WTC11 (cell line): ENCODE results near the gene LYRM4. TPM values are rescaled to one million over a fixed set of nuclear protein-coding genes. Genes with fewer than 3 reads are reported as not detected.

ENCODE experiments used
- ATAC-seq: fragments of 200-7000 bp; cut with Tn5 transposase; 2 replicates; pipeline ENCODE4 v1.10.0; 2021; ENCODE audit warnings: mild to moderate bottlenecking, moderate library complexity
- CTCF ChIA-PET: fragments of 300-600 bp; sonication (Branson Sonifier 250); formaldehyde crosslinking; loops from one replicate; lab custom pipeline; 2021; ENCODE audit warnings: antibody characterized with exemption; lab: Charles Lee
- POLR2A ChIA-PET: fragments of 350-600 bp; sonication (Branson Sonifier 250); formaldehyde crosslinking; loops from one replicate; lab custom pipeline; 2021; ENCODE audit warnings: antibody characterized with exemption; lab: Charles Lee
- DNase-seq: peaks from one replicate; pipeline ENCODE4 v3.0.0; 2021; ENCODE audit warnings: low spot score
- H3K27ac Mint-ChIP-seq: 2 replicates; pipeline ENCODE4 v1.8.0; 2021; ENCODE audit warnings: mixed read lengths
- H3K27me3 Mint-ChIP-seq: 2 replicates; pipeline ENCODE4 v1.8.0; 2021; ENCODE audit warnings: low read depth, mild to moderate bottlenecking, moderate library complexity, mixed read lengths
- H3K36me3 Mint-ChIP-seq: 2 replicates; pipeline ENCODE4 v1.8.0; 2021; ENCODE audit warnings: mixed read lengths
- H3K4me1 Mint-ChIP-seq: 2 replicates; pipeline ENCODE4 v1.8.0; 2022; ENCODE audit warnings: mixed read lengths
- H3K4me3 Mint-ChIP-seq: 2 replicates; pipeline ENCODE4 v1.8.0; 2021; ENCODE audit warnings: mild to moderate bottlenecking, moderate library complexity, mixed read lengths
- H3K9me3 Mint-ChIP-seq: 2 replicates; pipeline ENCODE4 v1.8.0; 2021; ENCODE audit warnings: mixed read lengths
- GTF2I ChIP-seq: fragments of 250-450 bp; sonication (Bioruptor Pico); conservative IDR thresholded peaks from 2 replicates; pipeline ENCODE4 v1.4.0; 2021; ENCODE audit warnings: mild to moderate bottlenecking
- MYBL2 ChIP-seq: sonication (generic); formaldehyde crosslinking; IDR thresholded peaks from 2 replicates; pipeline ENCODE4 v1.8.1; 2023; ENCODE audit warnings: mild to moderate bottlenecking, moderate library complexity, missing genetic modification reagents
- NR3C1 ChIP-seq: sonication (generic); formaldehyde crosslinking; conservative IDR thresholded peaks from 2 replicates; pipeline ENCODE4 v1.8.1; 2023; ENCODE audit warnings: low read depth, mild to moderate bottlenecking, missing genetic modification reagents
- SOX15 ChIP-seq: fragments of 250-450 bp; sonication (Bioruptor Pico); IDR thresholded peaks from 2 replicates; pipeline ENCODE4 v1.9.0; 2021; ENCODE audit warnings: mild to moderate bottlenecking
- ZBTB21 ChIP-seq: sonication (generic); formaldehyde crosslinking; IDR thresholded peaks from 2 replicates; pipeline ENCODE4 v1.8.1; 2023; ENCODE audit warnings: mild to moderate bottlenecking, missing genetic modification reagents, borderline replicate concordance
- ZNF219 ChIP-seq: sonication (generic); formaldehyde crosslinking; IDR thresholded peaks from 2 replicates; pipeline ENCODE4 v1.8.0; 2023; ENCODE audit warnings: missing genetic modification reagents, mild to moderate bottlenecking, borderline replicate concordance
- total RNA-seq: library from RNA; stranded (reverse); gene quantifications from 3 replicates; pipeline ENCODE4 v1.2.3, GENCODE V29; 2021
- TF ChIP-seq, protein P1 (sequence below): sonication (generic); formaldehyde crosslinking; IDR thresholded peaks from 2 replicates; pipeline ENCODE4 v1.8.1; 2022; ENCODE audit warnings: low read depth, mild to moderate bottlenecking, moderate library complexity, missing genetic modification reagents, borderline replicate concordance
- TF ChIP-seq, protein P2 (sequence below): sonication (generic); formaldehyde crosslinking; IDR thresholded peaks from 2 replicates; pipeline ENCODE4 v1.8.1; 2022; ENCODE audit warnings: missing genetic modification reagents, borderline replicate concordance
- TF ChIP-seq, protein P3 (sequence below): fragments of 250-450 bp; sonication (Bioruptor Pico); IDR thresholded peaks from 2 replicates; pipeline ENCODE4 v1.8.0; 2021; ENCODE audit warnings: mild to moderate bottlenecking
- TF ChIP-seq, protein P4 (sequence below): sonication (generic); formaldehyde crosslinking; IDR thresholded peaks from 2 replicates; pipeline ENCODE4 v1.8.0; 2022; ENCODE audit warnings: mild to moderate bottlenecking, missing genetic modification reagents
- TF ChIP-seq, protein P5 (sequence below): fragments of 250-450 bp; sonication (Bioruptor Pico); IDR thresholded peaks from 2 replicates; pipeline ENCODE4 v2.1.2; 2022; ENCODE audit warnings: mild to moderate bottlenecking, moderate library complexity
- TF ChIP-seq, protein P6 (sequence below): sonication (generic); formaldehyde crosslinking; conservative IDR thresholded peaks from 2 replicates; pipeline ENCODE4 v1.8.1; 2023; ENCODE audit warnings: mild to moderate bottlenecking, low read depth, missing genetic modification reagents, moderate library complexity

The LYRM4 gene
- total RNA-seq, 1 experiment from 2014 or later = 49.7 TPM

DNA sequence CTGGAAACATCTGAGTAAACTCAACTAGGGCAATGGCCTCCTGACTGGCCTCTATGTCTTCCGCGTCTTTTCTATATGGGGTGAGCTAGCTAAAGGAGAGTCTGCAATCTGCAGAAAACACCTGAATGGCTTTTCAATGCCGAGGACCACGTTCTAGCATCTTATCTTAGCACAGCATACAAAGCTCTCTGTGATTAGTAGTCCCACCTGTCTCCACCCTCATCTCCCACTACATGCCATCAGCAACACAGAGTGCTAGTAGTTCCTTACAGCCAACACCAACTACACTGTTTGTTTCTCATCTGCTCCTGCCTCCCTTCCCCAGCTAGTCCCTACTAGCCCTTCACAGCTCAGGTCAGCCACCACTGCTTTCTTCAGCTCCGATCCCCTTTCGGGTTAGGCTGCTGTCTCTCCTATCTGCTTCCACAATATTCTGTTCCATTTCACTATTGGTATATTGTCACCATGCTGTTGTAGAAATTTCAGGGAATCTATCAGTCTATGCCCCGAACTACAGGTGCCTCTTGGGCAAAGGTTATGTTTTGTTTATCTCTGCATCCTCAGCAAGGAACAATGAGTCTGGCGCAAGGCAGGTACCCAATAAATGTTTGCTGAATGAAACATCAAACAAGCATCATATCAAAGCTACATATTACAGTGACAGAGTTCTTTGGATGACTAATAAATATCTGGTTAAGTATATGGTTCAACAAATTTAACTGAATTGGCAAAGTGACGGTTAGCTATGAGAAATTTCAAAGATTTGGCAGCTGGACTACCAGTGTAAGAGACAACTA, 12.2 kb downstream of the LYRM4 start (continued):
- TF ChIP-seq, protein P1, sequence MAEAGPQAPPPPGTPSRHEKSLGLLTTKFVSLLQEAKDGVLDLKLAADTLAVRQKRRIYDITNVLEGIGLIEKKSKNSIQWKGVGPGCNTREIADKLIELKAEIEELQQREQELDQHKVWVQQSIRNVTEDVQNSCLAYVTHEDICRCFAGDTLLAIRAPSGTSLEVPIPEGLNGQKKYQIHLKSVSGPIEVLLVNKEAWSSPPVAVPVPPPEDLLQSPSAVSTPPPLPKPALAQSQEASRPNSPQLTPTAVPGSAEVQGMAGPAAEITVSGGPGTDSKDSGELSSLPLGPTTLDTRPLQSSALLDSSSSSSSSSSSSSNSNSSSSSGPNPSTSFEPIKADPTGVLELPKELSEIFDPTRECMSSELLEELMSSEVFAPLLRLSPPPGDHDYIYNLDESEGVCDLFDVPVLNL (CRISPR knock-in tag) = no peak
- TF ChIP-seq, protein P2, sequence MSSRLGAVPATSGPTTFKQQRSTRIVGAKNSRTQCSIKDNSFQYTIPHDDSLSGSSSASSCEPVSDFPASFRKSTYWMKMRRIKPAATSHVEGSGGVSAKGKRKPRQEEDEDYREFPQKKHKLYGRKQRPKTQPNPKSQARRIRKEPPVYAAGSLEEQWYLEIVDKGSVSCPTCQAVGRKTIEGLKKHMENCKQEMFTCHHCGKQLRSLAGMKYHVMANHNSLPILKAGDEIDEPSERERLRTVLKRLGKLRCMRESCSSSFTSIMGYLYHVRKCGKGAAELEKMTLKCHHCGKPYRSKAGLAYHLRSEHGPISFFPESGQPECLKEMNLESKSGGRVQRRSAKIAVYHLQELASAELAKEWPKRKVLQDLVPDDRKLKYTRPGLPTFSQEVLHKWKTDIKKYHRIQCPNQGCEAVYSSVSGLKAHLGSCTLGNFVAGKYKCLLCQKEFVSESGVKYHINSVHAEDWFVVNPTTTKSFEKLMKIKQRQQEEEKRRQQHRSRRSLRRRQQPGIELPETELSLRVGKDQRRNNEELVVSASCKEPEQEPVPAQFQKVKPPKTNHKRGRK = no peak
- TF ChIP-seq, protein P3, sequence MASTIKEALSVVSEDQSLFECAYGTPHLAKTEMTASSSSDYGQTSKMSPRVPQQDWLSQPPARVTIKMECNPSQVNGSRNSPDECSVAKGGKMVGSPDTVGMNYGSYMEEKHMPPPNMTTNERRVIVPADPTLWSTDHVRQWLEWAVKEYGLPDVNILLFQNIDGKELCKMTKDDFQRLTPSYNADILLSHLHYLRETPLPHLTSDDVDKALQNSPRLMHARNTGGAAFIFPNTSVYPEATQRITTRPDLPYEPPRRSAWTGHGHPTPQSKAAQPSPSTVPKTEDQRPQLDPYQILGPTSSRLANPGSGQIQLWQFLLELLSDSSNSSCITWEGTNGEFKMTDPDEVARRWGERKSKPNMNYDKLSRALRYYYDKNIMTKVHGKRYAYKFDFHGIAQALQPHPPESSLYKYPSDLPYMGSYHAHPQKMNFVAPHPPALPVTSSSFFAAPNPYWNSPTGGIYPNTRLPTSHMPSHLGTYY (CRISPR knock-in tag) = no peak
- TF ChIP-seq ZBTB21 (CRISPR knock-in tag) = no peak
- TF ChIP-seq, all 79 proteins: peak for 0

DNA sequence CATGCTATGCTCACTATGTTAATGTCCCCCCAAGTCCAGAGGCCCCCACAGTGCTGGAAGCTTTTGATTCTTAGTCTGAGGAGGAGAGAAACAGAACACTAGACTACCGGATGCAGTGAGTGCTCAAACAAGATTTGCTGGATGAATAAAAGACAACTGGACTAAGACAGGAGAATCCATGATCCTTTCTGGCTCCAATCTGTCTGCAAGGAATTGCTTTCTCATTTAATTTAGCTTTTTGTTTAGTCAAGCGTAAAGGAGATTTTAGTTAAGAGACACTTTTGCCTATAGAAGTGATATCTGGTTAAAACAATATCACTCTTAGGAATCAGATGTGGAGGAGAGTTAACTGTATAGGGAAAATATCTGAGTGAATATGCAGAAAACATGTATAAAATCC, 13.5 kb downstream of the LYRM4 start:
- Mint-ChIP-seq H3K27ac (no peak overlapping the region; the same call in 1 of the 2 replicates), H3K9me3 (peaks cover 10% of the 10 kb centered on the region), H3K36me3 (peaks cover 15% of the 10 kb centered on the region), H3K4me3 (no peak overlapping the region), H3K27me3 (no peaks in the 10 kb centered on the region)
- ChIA-PET POLR2A (no interaction called here), CTCF (no interaction called here)
- ATAC-seq (no peak), DNase-seq (no peak)
- TF ChIP-seq, protein P4, sequence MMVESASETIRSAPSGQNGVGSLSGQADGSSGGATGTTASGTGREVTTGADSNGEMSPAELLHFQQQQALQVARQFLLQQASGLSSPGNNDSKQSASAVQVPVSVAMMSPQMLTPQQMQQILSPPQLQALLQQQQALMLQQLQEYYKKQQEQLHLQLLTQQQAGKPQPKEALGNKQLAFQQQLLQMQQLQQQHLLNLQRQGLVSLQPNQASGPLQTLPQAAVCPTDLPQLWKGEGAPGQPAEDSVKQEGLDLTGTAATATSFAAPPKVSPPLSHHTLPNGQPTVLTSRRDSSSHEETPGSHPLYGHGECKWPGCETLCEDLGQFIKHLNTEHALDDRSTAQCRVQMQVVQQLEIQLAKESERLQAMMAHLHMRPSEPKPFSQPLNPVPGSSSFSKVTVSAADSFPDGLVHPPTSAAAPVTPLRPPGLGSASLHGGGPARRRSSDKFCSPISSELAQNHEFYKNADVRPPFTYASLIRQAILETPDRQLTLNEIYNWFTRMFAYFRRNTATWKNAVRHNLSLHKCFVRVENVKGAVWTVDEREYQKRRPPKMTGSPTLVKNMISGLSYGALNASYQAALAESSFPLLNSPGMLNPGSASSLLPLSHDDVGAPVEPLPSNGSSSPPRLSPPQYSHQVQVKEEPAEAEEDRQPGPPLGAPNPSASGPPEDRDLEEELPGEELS (CRISPR knock-in tag) = no peak
- TF ChIP-seq, protein P1 (CRISPR knock-in tag) = no peak
- TF ChIP-seq, protein P5, sequence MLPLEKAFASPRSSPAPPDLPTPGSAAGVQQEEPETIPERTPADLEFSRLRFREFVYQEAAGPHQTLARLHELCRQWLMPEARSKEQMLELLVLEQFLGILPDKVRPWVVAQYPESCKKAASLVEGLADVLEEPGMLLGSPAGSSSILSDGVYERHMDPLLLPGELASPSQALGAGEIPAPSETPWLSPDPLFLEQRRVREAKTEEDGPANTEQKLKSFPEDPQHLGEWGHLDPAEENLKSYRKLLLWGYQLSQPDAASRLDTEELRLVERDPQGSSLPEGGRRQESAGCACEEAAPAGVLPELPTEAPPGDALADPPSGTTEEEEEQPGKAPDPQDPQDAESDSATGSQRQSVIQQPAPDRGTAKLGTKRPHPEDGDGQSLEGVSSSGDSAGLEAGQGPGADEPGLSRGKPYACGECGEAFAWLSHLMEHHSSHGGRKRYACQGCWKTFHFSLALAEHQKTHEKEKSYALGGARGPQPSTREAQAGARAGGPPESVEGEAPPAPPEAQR (CRISPR knock-in tag) = no peak
- TF ChIP-seq, protein P6, sequence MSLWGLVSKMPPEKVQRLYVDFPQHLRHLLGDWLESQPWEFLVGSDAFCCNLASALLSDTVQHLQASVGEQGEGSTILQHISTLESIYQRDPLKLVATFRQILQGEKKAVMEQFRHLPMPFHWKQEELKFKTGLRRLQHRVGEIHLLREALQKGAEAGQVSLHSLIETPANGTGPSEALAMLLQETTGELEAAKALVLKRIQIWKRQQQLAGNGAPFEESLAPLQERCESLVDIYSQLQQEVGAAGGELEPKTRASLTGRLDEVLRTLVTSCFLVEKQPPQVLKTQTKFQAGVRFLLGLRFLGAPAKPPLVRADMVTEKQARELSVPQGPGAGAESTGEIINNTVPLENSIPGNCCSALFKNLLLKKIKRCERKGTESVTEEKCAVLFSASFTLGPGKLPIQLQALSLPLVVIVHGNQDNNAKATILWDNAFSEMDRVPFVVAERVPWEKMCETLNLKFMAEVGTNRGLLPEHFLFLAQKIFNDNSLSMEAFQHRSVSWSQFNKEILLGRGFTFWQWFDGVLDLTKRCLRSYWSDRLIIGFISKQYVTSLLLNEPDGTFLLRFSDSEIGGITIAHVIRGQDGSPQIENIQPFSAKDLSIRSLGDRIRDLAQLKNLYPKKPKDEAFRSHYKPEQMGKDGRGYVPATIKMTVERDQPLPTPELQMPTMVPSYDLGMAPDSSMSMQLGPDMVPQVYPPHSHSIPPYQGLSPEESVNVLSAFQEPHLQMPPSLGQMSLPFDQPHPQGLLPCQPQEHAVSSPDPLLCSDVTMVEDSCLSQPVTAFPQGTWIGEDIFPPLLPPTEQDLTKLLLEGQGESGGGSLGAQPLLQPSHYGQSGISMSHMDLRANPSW (CRISPR knock-in tag) = no peak
- TF ChIP-seq NR3C1 (CRISPR knock-in tag) = no peak
- TF ChIP-seq SOX15 (CRISPR knock-in tag) = no peak
- no peak for TF ChIP-seq GTF2I
- TF ChIP-seq MYBL2 (CRISPR knock-in tag) = no peak
- no peak for TF ChIP-seq ZNF219 (CRISPR knock-in tag)
- TF ChIP-seq, all 79 proteins: peak for 0
- H3K4me1 Mint-ChIP-seq = peaks cover 4% of the 10 kb centered on the region; the same call in 1 of the 2 replicates
